HepG2 (cell line): ENCODE results near the gene PDE4D. TPM values are rescaled to one million over a fixed set of nuclear protein-coding genes. Genes with fewer than 3 reads are reported as not detected.

Experiments
- ATAC-seq: fragments of 200-7000 bp; cut with Tn5 transposase; 3 replicates; pipeline ENCODE4 v1.9.1; 2020; ENCODE audit warnings: mild to moderate bottlenecking, moderate library complexity
- BruUV-seq: library from RNA; stranded (reverse); fragments of 400-500 nt; replicated peaks from 2 replicates; lab custom pipeline; 2021; lab: Mats Ljungman, UMichigan
- CTCF ChIA-PET: fragments of 300-600 bp; formaldehyde crosslinking; extraction: SDS; loops from one replicate; lab custom pipeline; 2021; ENCODE audit warnings: low total read pairs, inconsistent platforms, low intra/inter-chr PET ratio; lab: Yijun Ruan, JAX
- POLR2A ChIA-PET: fragments of 350-600 bp; sonication (Branson Sonifier 250); formaldehyde crosslinking; loops from one replicate; lab custom pipeline; 2020; ENCODE audit warnings: antibody characterized with exemption, inconsistent platforms; lab: Yijun Ruan, JAX
- DNase-seq: peaks from one replicate; pipeline ENCODE4 v3.0.0-alpha.2; 2015; ENCODE audit warnings: low spot score
- FAIRE-seq: peaks from 3 replicates; lab custom pipeline; 2011; peaks lifted over from hg19 to GRCh38; lab: Jason Lieb, UNC
- H2AFZ ChIP-seq: one replicate; pipeline ENCODE4 v1.6.1; 2011; ENCODE audit warnings: low read length, inconsistent platforms
- H3K27ac ChIP-seq: fragments of 300-600 bp; 3 replicates; pipeline ENCODE4 v1.8.0; 2011; ENCODE audit warnings: mixed run types, mild to moderate bottlenecking, mixed read lengths, low read length, inconsistent platforms; ENCODE audit not compliant: insufficient read depth; ENCODE audit errors: extremely low read length
- H3K27me3 ChIP-seq, 2 experiments: fragments of 200-600 bp in 1 of 2; 2 replicates in 1 of 2; 3 replicates in 1 of 2; pipeline versions ENCODE4 v1.6.0 to v1.8.0; 2011; ENCODE audit warnings: low read length in 2 of 2, mild to moderate bottlenecking in 2 of 2, moderate library complexity in 2 of 2, inconsistent platforms in 1 of 2; ENCODE audit not compliant: insufficient read depth in 2 of 2, control insufficient read depth in 1 of 2
- H3K36me3 ChIP-seq, 2 experiments: fragments of 200-600 bp in 1 of 2; replicated peaks in 1 of 2; 2 replicates in 1 of 2; 3 replicates in 1 of 2; pipeline versions ENCODE4 v1.5.1 to v1.8.0; 2011; ENCODE audit warnings: low read length in 2 of 2, inconsistent platforms in 1 of 2; ENCODE audit not compliant: insufficient read depth in 2 of 2, control insufficient read depth in 1 of 2
- H3K4me1 ChIP-seq: 2 replicates; pipeline ENCODE4 v1.5.1; 2012; ENCODE audit warnings: low read length, inconsistent platforms; ENCODE audit not compliant: insufficient read depth
- H3K4me2 ChIP-seq: 2 replicates; pipeline ENCODE4 v1.6.0; 2011; ENCODE audit warnings: low read depth, low read length, inconsistent platforms
- H3K4me3 ChIP-seq, 3 experiments: fragments of 200-600 bp in 1 of 3; sonication (generic), shearing (Covaris generic) in 1 of 3; replicated peaks in 1 of 3; 2 replicates each; pipeline ENCODE4 v1.5.1; 2011 to 2016; ENCODE audit warnings: low read length in 3 of 3, inconsistent platforms in 2 of 3, low read depth in 2 of 3, mild to moderate bottlenecking in 2 of 3, control low read depth in 1 of 3, mixed read lengths in 1 of 3; ENCODE audit not compliant: insufficient read depth in 1 of 3
- H3K79me2 ChIP-seq: one replicate; pipeline ENCODE4 v1.6.1; 2011; ENCODE audit warnings: low read length, inconsistent platforms; ENCODE audit not compliant: insufficient read depth
- H3K9ac ChIP-seq: 2 replicates; pipeline ENCODE4 v1.6.0; 2011; ENCODE audit warnings: mild to moderate bottlenecking, low read depth, low read length, inconsistent platforms; ENCODE audit not compliant: insufficient read depth
- H3K9me3 ChIP-seq: 2 replicates; pipeline ENCODE4 v1.5.1; 2012; ENCODE audit warnings: mild to moderate bottlenecking, low read length
- H4K20me1 ChIP-seq: 2 replicates; pipeline ENCODE4 v1.6.0; 2011; ENCODE audit warnings: inconsistent platforms, mild to moderate bottlenecking, low read length, moderate library complexity; ENCODE audit not compliant: insufficient read depth
- GATA4 ChIP-seq: sonication (generic); IDR thresholded peaks from 2 replicates; pipeline ENCODE4 v1.6.1; 2016; ENCODE audit warnings: antibody characterized with exemption, low read depth, borderline replicate concordance
- PHF20 ChIP-seq: sonication (generic); formaldehyde crosslinking; IDR thresholded peaks from 2 replicates; pipeline ENCODE4 v1.5.0; 2020; ENCODE audit warnings: mild to moderate bottlenecking, missing genetic modification reagents
- PITX1 ChIP-seq: sonication (generic); formaldehyde crosslinking; IDR thresholded peaks from 2 replicates; pipeline ENCODE4 v1.5.1; 2020; ENCODE audit warnings: mild to moderate bottlenecking, missing genetic modification reagents
- POLR2AphosphoS2 ChIP-seq: IDR thresholded peaks from 2 replicates; pipeline ENCODE4 v1.6.1; 2011; ENCODE audit warnings: low read depth, low read length, improper control_type of control experiment
- RBM39 ChIP-seq: fragments of 200-400 bp; formaldehyde crosslinking; IDR thresholded peaks from one replicate; pipeline ENCODE4 v1.6.1; 2018; ENCODE audit warnings: antibody characterized with exemption, mild to moderate bottlenecking, low read depth, low read length; ENCODE audit not compliant: poor library complexity, severe bottlenecking
- RORA ChIP-seq: sonication (generic); formaldehyde crosslinking; IDR thresholded peaks from 2 replicates; pipeline ENCODE4 v1.5.0; 2020; ENCODE audit warnings: mild to moderate bottlenecking, missing genetic modification reagents, moderate library complexity
- SMYD3 ChIP-seq: sonication (generic); formaldehyde crosslinking; IDR thresholded peaks from 2 replicates; pipeline ENCODE4 v1.8.1; 2023; ENCODE audit warnings: mild to moderate bottlenecking, missing genetic modification reagents
- TCF7L2 ChIP-seq: IDR thresholded peaks from 2 replicates; pipeline ENCODE4 v1.6.1; 2011; ENCODE audit warnings: mild to moderate bottlenecking, low read depth, low read length, moderate library complexity
- TOE1 ChIP-seq: sonication (generic); formaldehyde crosslinking; IDR thresholded peaks from 2 replicates; pipeline ENCODE4 v1.4.0; 2020; ENCODE audit warnings: mild to moderate bottlenecking, missing genetic modification reagents
- ZNF138 ChIP-seq: sonication (generic); formaldehyde crosslinking; IDR thresholded peaks from 2 replicates; pipeline ENCODE4 v1.5.0; 2020; ENCODE audit warnings: mild to moderate bottlenecking, low read depth, missing genetic modification reagents
- ZNF207 ChIP-seq: fragments of 450-650 bp; IDR thresholded peaks from 2 replicates; pipeline ENCODE4 v1.6.1; 2016; ENCODE audit warnings: antibody characterized with exemption, borderline replicate concordance
- ZNF225 ChIP-seq: sonication (generic); formaldehyde crosslinking; IDR thresholded peaks from 2 replicates; pipeline ENCODE4 v1.4.0; 2020; ENCODE audit warnings: mild to moderate bottlenecking, missing genetic modification reagents
- ZNF510 ChIP-seq: sonication (generic); formaldehyde crosslinking; IDR thresholded peaks from 2 replicates; pipeline ENCODE4 v1.4.0; 2020; ENCODE audit warnings: low read depth, mild to moderate bottlenecking, missing genetic modification reagents
- ZNF552 ChIP-seq: sonication (generic); formaldehyde crosslinking; IDR thresholded peaks from 2 replicates; pipeline ENCODE4 v1.9.0; 2022; ENCODE audit warnings: missing genetic modification reagents, mild to moderate bottlenecking, borderline replicate concordance
- ZNF644 ChIP-seq: IDR thresholded peaks from 2 replicates; pipeline ENCODE4 v1.6.1; 2016; ENCODE audit warnings: low read depth
- ZNF782 ChIP-seq: sonication (generic); formaldehyde crosslinking; IDR thresholded peaks from 2 replicates; pipeline ENCODE4 v1.4.0; 2020; ENCODE audit warnings: missing genetic modification reagents, mild to moderate bottlenecking, borderline replicate concordance
- WGBS: methylation state at CpG from one replicate; pipeline ENCODE4 v1.1.6; 2017; ENCODE audit warnings: low lambda C conversion rate; 5-methylcytosine and 5-hydroxymethylcytosine counted together
- in situ Hi-C: cut with HindIII; loops from 2 replicates; pipeline ENCODE4 v1.10.0; 2017; ENCODE audit warnings: low pct_unique_long_range_greater_than_20kb; ENCODE audit not compliant: extremely low pct_ligation_motif_present
- intact Hi-C: fragments of 100-400 bp; cut with micrococcal nuclease; formaldehyde crosslinking; loops from one replicate; pipeline ENCODE4 v1.10.0; 2022; ENCODE audit not compliant: unreplicated experiment
- polyA plus RNA-seq, 8 experiments: library from polyadenylated mRNA; depleted of rRNA in 3 of 8; stranded (reverse) in 7 of 8; unstranded in 1 of 8; fragments of >200 nt; fragmentation: Illumina TruSeq in 4 of 8; extraction: Trizol in 4 of 8; gene quantifications; 2 replicates each; pipeline versions ENCODE4 v1.2.1 to v1.2.3, GENCODE V29; 2011 to 2016; ENCODE audit warnings: low read depth in 4 of 8, missing spikeins in 1 of 8, mixed read lengths in 1 of 8; ENCODE audit not compliant: insufficient read depth in 1 of 8
- total RNA-seq, 5 experiments: library from RNA; depleted of rRNA; stranded (reverse); fragments of >200 nt; fragmentation: Illumina TruSeq; extraction: Trizol; gene quantifications; 2 replicates each; pipeline ENCODE4 v1.2.3, GENCODE V29; 2016; ENCODE audit warnings: low read depth in 1 of 5
- TF ChIP-seq, protein P1 (sequence below): sonication (generic); formaldehyde crosslinking; IDR thresholded peaks from 2 replicates; pipeline ENCODE4 v1.8.0; 2022; ENCODE audit warnings: mild to moderate bottlenecking, missing genetic modification reagents
- TF ChIP-seq, protein P2 (sequence below): sonication (generic); formaldehyde crosslinking; IDR thresholded peaks from 2 replicates; pipeline ENCODE4 v1.4.0; 2020; ENCODE audit warnings: missing genetic modification reagents, borderline replicate concordance
- TF ChIP-seq, protein P3 (sequence below): sonication (generic); formaldehyde crosslinking; IDR thresholded peaks from 2 replicates; pipeline ENCODE4 v1.4.0; 2020; ENCODE audit warnings: mild to moderate bottlenecking, low read depth, missing genetic modification reagents

The PDE4D gene
- total and polyA plus RNA-seq, 2 of the 13 experiments (the other 11 are each of a cell fraction or from before 2014, with no cell fraction given): 7.0 to 12.2 TPM

DNA sequence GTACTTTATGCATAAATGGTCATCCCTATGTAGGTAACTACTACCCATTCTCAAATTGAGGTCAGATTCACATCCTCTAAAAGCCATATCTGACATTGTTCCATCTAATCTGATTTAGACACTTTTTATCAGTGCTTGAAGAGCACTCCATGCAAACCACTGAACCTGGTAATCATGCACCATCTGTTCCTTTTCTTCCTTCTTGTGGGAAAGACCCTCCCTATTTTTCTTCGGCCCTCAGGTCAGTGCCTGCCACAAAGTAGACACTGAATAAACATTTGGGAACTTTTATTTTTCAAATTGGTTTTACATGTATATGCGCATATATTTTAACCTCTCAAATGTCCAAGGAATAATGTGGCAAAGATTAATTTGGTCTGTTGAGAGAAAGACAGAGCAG lies 26.0 kb upstream of the PDE4D start:
- no peaks in the 10 kb centered on the region for H3K36me3 ChIP-seq
- H3K4me3 ChIP-seq: no peak overlapping the region
- no peak overlapping the region for H3K27ac ChIP-seq
- no CpG with 5 or more reads among the region's 2 CpGs for WGBS
- in situ Hi-C loops: no loop called here
- ATAC-seq: no peak
- no peak overlapping the region for H2AFZ ChIP-seq
- no peaks in the 10 kb centered on the region for H3K27me3 ChIP-seq
- no peaks in the 10 kb centered on the region for H4K20me1 ChIP-seq
- no peak for FAIRE-seq
- BruUV-seq: no TSS peak
- intact Hi-C loops: no loop called here
- H3K79me2 ChIP-seq: no peaks in the 10 kb centered on the region
- no peaks in the 10 kb centered on the region for H3K9me3 ChIP-seq
- H3K4me2 ChIP-seq: no peak overlapping the region
- TF ChIP-seq, protein P1, sequence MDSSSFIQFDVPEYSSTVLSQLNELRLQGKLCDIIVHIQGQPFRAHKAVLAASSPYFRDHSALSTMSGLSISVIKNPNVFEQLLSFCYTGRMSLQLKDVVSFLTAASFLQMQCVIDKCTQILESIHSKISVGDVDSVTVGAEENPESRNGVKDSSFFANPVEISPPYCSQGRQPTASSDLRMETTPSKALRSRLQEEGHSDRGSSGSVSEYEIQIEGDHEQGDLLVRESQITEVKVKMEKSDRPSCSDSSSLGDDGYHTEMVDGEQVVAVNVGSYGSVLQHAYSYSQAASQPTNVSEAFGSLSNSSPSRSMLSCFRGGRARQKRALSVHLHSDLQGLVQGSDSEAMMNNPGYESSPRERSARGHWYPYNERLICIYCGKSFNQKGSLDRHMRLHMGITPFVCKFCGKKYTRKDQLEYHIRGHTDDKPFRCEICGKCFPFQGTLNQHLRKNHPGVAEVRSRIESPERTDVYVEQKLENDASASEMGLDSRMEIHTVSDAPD (CRISPR knock-in tag): no peak
- TF ChIP-seq ZNF552 (CRISPR knock-in tag) (no peak), RORA (CRISPR knock-in tag) (no peak), GATA4 (no peak), PITX1 (CRISPR knock-in tag) (no peak), TOE1 (CRISPR knock-in tag) (no peak), ZNF782 (CRISPR knock-in tag) (no peak), SMYD3 (no peak), ZNF207 (no peak), TCF7L2 (no peak), PHF20 (no peak), RBM39 (no peak), ZNF225 (CRISPR knock-in tag) (no peak), ZNF644 (no peak), ZNF510 (no peak), ZNF138 (CRISPR knock-in tag) (no peak), POLR2AphosphoS2 (no peak)
- TF ChIP-seq, protein P2, sequence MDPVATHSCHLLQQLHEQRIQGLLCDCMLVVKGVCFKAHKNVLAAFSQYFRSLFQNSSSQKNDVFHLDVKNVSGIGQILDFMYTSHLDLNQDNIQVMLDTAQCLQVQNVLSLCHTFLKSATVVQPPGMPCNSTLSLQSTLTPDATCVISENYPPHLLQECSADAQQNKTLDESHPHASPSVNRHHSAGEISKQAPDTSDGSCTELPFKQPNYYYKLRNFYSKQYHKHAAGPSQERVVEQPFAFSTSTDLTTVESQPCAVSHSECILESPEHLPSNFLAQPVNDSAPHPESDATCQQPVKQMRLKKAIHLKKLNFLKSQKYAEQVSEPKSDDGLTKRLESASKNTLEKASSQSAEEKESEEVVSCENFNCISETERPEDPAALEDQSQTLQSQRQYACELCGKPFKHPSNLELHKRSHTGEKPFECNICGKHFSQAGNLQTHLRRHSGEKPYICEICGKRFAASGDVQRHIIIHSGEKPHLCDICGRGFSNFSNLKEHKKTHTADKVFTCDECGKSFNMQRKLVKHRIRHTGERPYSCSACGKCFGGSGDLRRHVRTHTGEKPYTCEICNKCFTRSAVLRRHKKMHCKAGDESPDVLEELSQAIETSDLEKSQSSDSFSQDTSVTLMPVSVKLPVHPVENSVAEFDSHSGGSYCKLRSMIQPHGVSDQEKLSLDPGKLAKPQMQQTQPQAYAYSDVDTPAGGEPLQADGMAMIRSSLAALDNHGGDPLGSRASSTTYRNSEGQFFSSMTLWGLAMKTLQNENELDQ (CRISPR knock-in tag): no peak
- TF ChIP-seq, protein P3, sequence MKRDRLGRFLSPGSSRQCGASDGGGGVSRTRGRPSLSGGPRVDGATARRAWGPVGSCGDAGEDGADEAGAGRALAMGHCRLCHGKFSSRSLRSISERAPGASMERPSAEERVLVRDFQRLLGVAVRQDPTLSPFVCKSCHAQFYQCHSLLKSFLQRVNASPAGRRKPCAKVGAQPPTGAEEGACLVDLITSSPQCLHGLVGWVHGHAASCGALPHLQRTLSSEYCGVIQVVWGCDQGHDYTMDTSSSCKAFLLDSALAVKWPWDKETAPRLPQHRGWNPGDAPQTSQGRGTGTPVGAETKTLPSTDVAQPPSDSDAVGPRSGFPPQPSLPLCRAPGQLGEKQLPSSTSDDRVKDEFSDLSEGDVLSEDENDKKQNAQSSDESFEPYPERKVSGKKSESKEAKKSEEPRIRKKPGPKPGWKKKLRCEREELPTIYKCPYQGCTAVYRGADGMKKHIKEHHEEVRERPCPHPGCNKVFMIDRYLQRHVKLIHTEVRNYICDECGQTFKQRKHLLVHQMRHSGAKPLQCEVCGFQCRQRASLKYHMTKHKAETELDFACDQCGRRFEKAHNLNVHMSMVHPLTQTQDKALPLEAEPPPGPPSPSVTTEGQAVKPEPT: no peak
- ChIA-PET CTCF (no interaction called here), POLR2A (no interaction called here)
- DNase-seq: no peak
- no peak overlapping the region for H3K9ac ChIP-seq
- no peaks in the 10 kb centered on the region for H3K4me1 ChIP-seq
